ENCODE results near the gene MPC1L.

Gene MPC1L

GRCh38 chrX:40652664-40653063 lies 29.4 kb downstream of the MPC1L start:
- Histone ChIP-seq H3K4me3 (ENCODE audit: low read depth in 1 of 2, low read length in 2 of 2) (no peak overlapping the region), H3K27me3 (ENCODE audit: control insufficient read depth in 1 of 2, insufficient read depth in 2 of 2, low read length in 2 of 2) (no peaks in the 10 kb centered on the region), H3K36me3 (ENCODE audit: control insufficient read depth in 1 of 2, insufficient read depth in 2 of 2, low read length in 2 of 2) (peaks cover 10 to 34% of the 10 kb centered on the region in 2 donors), H3K9ac (ENCODE audit: low read depth in 1 of 2, low read length in 2 of 2) (no peak overlapping the region), H3K4me1 (ENCODE audit: control insufficient read depth in 1 of 2, insufficient read depth in 2 of 2, low read length in 2 of 2) (peaks cover 0 to 4% of the 10 kb centered on the region in 2 donors), H3K9me3 (ENCODE audit: control insufficient read depth in 1 of 2, low read length in 2 of 2) (no peaks in the 10 kb centered on the region), H3K27ac (ENCODE audit: low read depth, low read length) (no peak overlapping the region)

DNA sequence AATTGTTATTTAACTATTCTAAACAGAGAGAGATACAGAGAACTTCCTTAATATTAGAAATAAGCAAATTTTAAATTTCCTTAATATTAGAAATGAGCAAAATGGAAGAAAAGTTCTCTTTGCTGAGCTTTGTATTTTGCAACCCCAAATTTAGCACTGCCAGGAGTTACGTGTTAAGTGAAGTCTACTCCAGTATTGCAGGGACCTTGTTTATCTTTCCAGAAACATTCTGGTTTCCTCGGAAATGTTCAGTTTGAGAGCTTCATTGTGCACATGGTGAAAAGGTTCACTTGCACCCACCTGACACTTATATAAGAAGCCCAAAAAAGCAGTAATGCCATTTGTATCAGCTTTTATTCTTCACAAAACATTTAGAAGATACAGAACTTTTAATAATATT lies 30.3 kb downstream of the MPC1L start:
- no peaks in the 10 kb centered on the region for H3K9me3 ChIP-seq (ENCODE audit: control insufficient read depth in 1 of 2, low read length in 2 of 2)
- H3K36me3 ChIP-seq (ENCODE audit: control insufficient read depth in 1 of 2, insufficient read depth in 2 of 2, low read length in 2 of 2): peaks cover 10 to 34% of the 10 kb centered on the region in 2 donors
- H3K9ac ChIP-seq (ENCODE audit: low read depth in 1 of 2, low read length in 2 of 2): no peak overlapping the region
- H3K27me3 ChIP-seq (ENCODE audit: control insufficient read depth in 1 of 2, insufficient read depth in 2 of 2, low read length in 2 of 2): no peaks in the 10 kb centered on the region
- H3K27ac ChIP-seq (ENCODE audit: low read depth, low read length): no peak overlapping the region
- H3K4me3 ChIP-seq (ENCODE audit: low read depth in 1 of 2, low read length in 2 of 2): no peak overlapping the region
- H3K4me1 ChIP-seq (ENCODE audit: control insufficient read depth in 1 of 2, insufficient read depth in 2 of 2, low read length in 2 of 2): no peaks in the 10 kb centered on the region

- H3K9me3 ChIP-seq (ENCODE audit: control insufficient read depth in 1 of 2, low read length in 2 of 2): no peaks in the 10 kb centered on the region
- H3K4me3 ChIP-seq (ENCODE audit: low read depth in 1 of 2, low read length in 2 of 2): no peak overlapping the region
- H3K36me3 ChIP-seq (ENCODE audit: control insufficient read depth in 1 of 2, insufficient read depth in 2 of 2, low read length in 2 of 2): peaks cover 25 to 47% of the 10 kb centered on the region in 2 donors
- no peak overlapping the region for H3K27ac ChIP-seq (ENCODE audit: low read depth, low read length)
- H3K9ac ChIP-seq (ENCODE audit: low read depth in 1 of 2, low read length in 2 of 2): no peak overlapping the region
- H3K27me3 ChIP-seq (ENCODE audit: control insufficient read depth in 1 of 2, insufficient read depth in 2 of 2, low read length in 2 of 2): no peaks in the 10 kb centered on the region
- H3K4me1 ChIP-seq (ENCODE audit: control insufficient read depth in 1 of 2, insufficient read depth in 2 of 2, low read length in 2 of 2): no peaks in the 10 kb centered on the region
Measured at GRCh38 chrX:40660381-40660780, 37.2 kb downstream of the MPC1L start.

DNA sequence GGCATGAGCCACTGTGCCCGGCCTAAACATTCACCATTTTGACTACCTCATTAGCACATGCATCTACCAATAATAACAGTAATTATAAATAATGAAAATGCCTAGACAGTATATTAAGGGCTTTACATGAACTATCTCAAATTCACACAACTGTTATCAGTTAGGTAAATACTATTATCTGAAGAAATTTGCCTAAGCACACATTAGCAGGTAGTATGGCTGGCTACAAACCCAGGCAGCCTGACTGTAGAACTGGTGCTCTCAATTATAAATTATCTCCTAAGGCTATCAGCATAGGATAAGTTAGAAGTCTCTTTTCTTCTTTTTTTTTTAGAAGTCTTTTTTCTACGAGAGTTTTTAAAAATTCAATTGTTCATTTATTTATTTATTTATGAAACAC lies 38.3 kb downstream of the MPC1L start:
- Histone ChIP-seq H3K27me3 (ENCODE audit: control insufficient read depth in 1 of 2, insufficient read depth in 2 of 2, low read length in 2 of 2) (no peaks in the 10 kb centered on the region), H3K9ac (ENCODE audit: low read depth in 1 of 2, low read length in 2 of 2) (no peak overlapping the region), H3K36me3 (ENCODE audit: control insufficient read depth in 1 of 2, insufficient read depth in 2 of 2, low read length in 2 of 2) (peaks cover 24 to 47% of the 10 kb centered on the region in 2 donors), H3K9me3 (ENCODE audit: control insufficient read depth in 1 of 2, low read length in 2 of 2) (no peaks in the 10 kb centered on the region), H3K4me1 (ENCODE audit: control insufficient read depth in 1 of 2, insufficient read depth in 2 of 2, low read length in 2 of 2) (no peaks in the 10 kb centered on the region), H3K27ac (ENCODE audit: low read depth, low read length) (no peak overlapping the region), H3K4me3 (ENCODE audit: low read depth in 1 of 2, low read length in 2 of 2) (no peak overlapping the region)

GRCh38 chrX:40663078-40663740 lies 40.0 kb downstream of the MPC1L start:
- H3K36me3 ChIP-seq (ENCODE audit: control insufficient read depth in 1 of 2, insufficient read depth in 2 of 2, low read length in 2 of 2): peaks cover 37 to 48% of the 10 kb centered on the region in 2 donors
- no peak overlapping the region for H3K27ac ChIP-seq (ENCODE audit: low read depth, low read length)
- no peak overlapping the region for H3K4me3 ChIP-seq (ENCODE audit: low read depth in 1 of 2, low read length in 2 of 2)
- no peaks in the 10 kb centered on the region for H3K4me1 ChIP-seq (ENCODE audit: control insufficient read depth in 1 of 2, insufficient read depth in 2 of 2, low read length in 2 of 2)
- no peaks in the 10 kb centered on the region for H3K27me3 ChIP-seq (ENCODE audit: control insufficient read depth in 1 of 2, insufficient read depth in 2 of 2, low read length in 2 of 2)
- no peak overlapping the region for H3K9ac ChIP-seq (ENCODE audit: low read depth in 1 of 2, low read length in 2 of 2)
- H3K9me3 ChIP-seq (ENCODE audit: control insufficient read depth in 1 of 2, low read length in 2 of 2): no peaks in the 10 kb centered on the region

GRCh38 chrX:40663880-40664630 lies 40.8 kb downstream of the MPC1L start:
- no peaks in the 10 kb centered on the region for H3K9me3 ChIP-seq (ENCODE audit: control insufficient read depth in 1 of 2, low read length in 2 of 2)
- H3K36me3 ChIP-seq (ENCODE audit: control insufficient read depth in 1 of 2, insufficient read depth in 2 of 2, low read length in 2 of 2): peaks cover 36 to 48% of the 10 kb centered on the region in 2 donors
- no peak overlapping the region for H3K27ac ChIP-seq (ENCODE audit: low read depth, low read length)
- H3K4me1 ChIP-seq (ENCODE audit: control insufficient read depth in 1 of 2, insufficient read depth in 2 of 2, low read length in 2 of 2): no peaks in the 10 kb centered on the region
- no peak overlapping the region for H3K9ac ChIP-seq (ENCODE audit: low read depth in 1 of 2, low read length in 2 of 2)
- H3K4me3 ChIP-seq (ENCODE audit: low read depth in 1 of 2, low read length in 2 of 2): no peak overlapping the region
- H3K27me3 ChIP-seq (ENCODE audit: control insufficient read depth in 1 of 2, insufficient read depth in 2 of 2, low read length in 2 of 2): no peaks in the 10 kb centered on the region

DNA sequence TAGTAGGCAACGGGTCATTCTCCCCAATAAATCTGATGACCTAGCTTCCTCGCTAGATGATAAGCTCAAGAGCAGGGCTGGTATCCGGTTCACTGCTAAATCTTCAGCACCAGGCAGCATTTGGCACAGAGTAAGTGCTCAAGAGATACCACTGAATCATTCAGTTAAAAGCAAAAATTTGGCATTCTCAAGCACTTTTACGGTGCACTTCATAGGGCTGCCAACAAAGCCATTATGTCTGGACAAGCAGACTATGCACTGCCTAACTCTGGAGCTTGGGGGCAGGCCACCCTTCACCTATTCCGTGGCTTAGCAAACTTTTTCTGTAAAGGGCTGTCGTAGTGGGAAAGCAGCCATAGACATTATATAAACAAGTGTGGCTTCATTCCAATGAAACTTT lies 47.9 kb downstream of the MPC1L start:
- Histone ChIP-seq H3K9ac (ENCODE audit: low read depth in 1 of 2, low read length in 2 of 2) (no peak overlapping the region), H3K4me3 (ENCODE audit: low read depth in 1 of 2, low read length in 2 of 2) (no peak overlapping the region), H3K27ac (ENCODE audit: low read depth, low read length) (no peak overlapping the region), H3K36me3 (ENCODE audit: control insufficient read depth in 1 of 2, insufficient read depth in 2 of 2, low read length in 2 of 2) (peaks cover 22 to 50% of the 10 kb centered on the region in 2 donors), H3K4me1 (ENCODE audit: control insufficient read depth in 1 of 2, insufficient read depth in 2 of 2, low read length in 2 of 2) (no peaks in the 10 kb centered on the region), H3K9me3 (ENCODE audit: control insufficient read depth in 1 of 2, low read length in 2 of 2) (no peaks in the 10 kb centered on the region), H3K27me3 (ENCODE audit: control insufficient read depth in 1 of 2, insufficient read depth in 2 of 2, low read length in 2 of 2) (no peaks in the 10 kb centered on the region)

Measured in duodenal mucosa (tissue), 2 donors.